A673 (cell line): ENCODE data around the gene PYROXD2. TPM values are rescaled to one million over a fixed set of nuclear protein-coding genes. Genes with fewer than 3 reads are reported as not detected.

ENCODE experiments used
- Bru-seq: library from RNA; stranded (reverse); fragments of 400-500 nt; gene quantifications from one replicate; lab custom pipeline; 2021; lab: Mats Ljungman, UMichigan
- BruChase-seq, 2 experiments: library from RNA; stranded (reverse); fragments of 400-500 nt; gene quantifications; one replicate each; lab custom pipeline; 2021; lab: Mats Ljungman, UMichigan
- BruUV-seq: library from RNA; stranded (reverse); fragments of 400-500 nt; replicated peaks from 2 replicates; lab custom pipeline; 2021; lab: Mats Ljungman, UMichigan
- CTCF ChIA-PET: fragments of 300-600 bp; sonication (Branson Sonifier 250); formaldehyde crosslinking; loops from one replicate; lab custom pipeline; 2022; ENCODE audit warnings: antibody characterized with exemption; lab: Charles Lee
- POLR2A ChIA-PET: fragments of 300-600 bp; sonication (Branson Sonifier 250); formaldehyde crosslinking; loops from one replicate; lab custom pipeline; 2022; ENCODE audit warnings: antibody characterized with exemption; ENCODE audit not compliant: low non-redundant PET; lab: Charles Lee
- DNase-seq: peaks from one replicate; pipeline ENCODE4 v3.0.0-alpha.2; 2015; ENCODE audit warnings: low spot score
- H3K27ac ChIP-seq: fragments of 200-600 bp; sonication (generic); 2 replicates; pipeline ENCODE4 v1.5.1; 2016; ENCODE audit warnings: mixed run types, low read depth, mild to moderate bottlenecking, mixed read lengths, antibody characterized with exemption, low read length; ENCODE audit not compliant: poor library complexity, severe bottlenecking
- H3K27me3 ChIP-seq: fragments of 200-600 bp; sonication (generic); replicated peaks from 2 replicates; pipeline ENCODE4 v1.6.1; 2017; ENCODE audit warnings: mixed run types, low read depth, mild to moderate bottlenecking, mixed read lengths, antibody characterized with exemption, low read length; ENCODE audit not compliant: insufficient read depth, poor library complexity
- H3K36me3 ChIP-seq: fragments of 200-600 bp; sonication (generic); 2 replicates; pipeline ENCODE4 v1.6.1; 2016; ENCODE audit warnings: mixed run types, mild to moderate bottlenecking, mixed read lengths, antibody characterized with exemption, low read length; ENCODE audit not compliant: insufficient read depth, poor library complexity, severe bottlenecking
- H3K4me1 ChIP-seq: fragments of 200-600 bp; sonication (generic); 2 replicates; pipeline ENCODE4 v1.6.1; 2017; ENCODE audit warnings: mixed run types, mild to moderate bottlenecking, mixed read lengths, antibody characterized with exemption, low read length; ENCODE audit not compliant: insufficient read depth, poor library complexity, severe bottlenecking
- H3K4me3 ChIP-seq: fragments of 200-600 bp; sonication (generic); 2 replicates; pipeline ENCODE4 v1.5.1; 2016; ENCODE audit warnings: low read depth, mixed run types, mild to moderate bottlenecking, mixed read lengths, low read length; ENCODE audit not compliant: poor library complexity, severe bottlenecking
- H3K9me3 ChIP-seq: fragments of 200-600 bp; sonication (generic); 2 replicates; pipeline ENCODE4 v1.6.1; 2016; ENCODE audit warnings: mixed run types, low read depth, mild to moderate bottlenecking, mixed read lengths, antibody characterized with exemption, low read length; ENCODE audit not compliant: poor library complexity, severe bottlenecking
- EZH2 ChIP-seq: fragments of 200-600 bp; sonication (generic); IDR thresholded peaks from 2 replicates; pipeline ENCODE4 v1.6.1; 2017; ENCODE audit warnings: borderline replicate concordance, low read depth, mild to moderate bottlenecking, mixed read lengths, antibody characterized with exemption, low read length; ENCODE audit not compliant: poor library complexity, severe bottlenecking
- intact Hi-C: fragments of 100-400 bp; cut with micrococcal nuclease; formaldehyde crosslinking; loops from one replicate; pipeline ENCODE4 v1.10.0; 2022; ENCODE audit not compliant: unreplicated experiment
- long read RNA-seq: library from polyadenylated mRNA; stranded (forward); transcript quantifications from one replicate; pipeline ENCODE4 v2.0.0, GENCODE V29; 2022
- total RNA-seq: library from RNA; stranded (reverse); gene quantifications from 2 replicates; pipeline ENCODE4 v1.2.3, GENCODE V29; 2021
- TF ChIP-seq, protein P1 (sequence below): fragments of 300-800, 200-600 bp; sonication (generic); conservative IDR thresholded peaks from 2 replicates; pipeline ENCODE4 v1.5.1; 2017; ENCODE audit warnings: low read depth, mild to moderate bottlenecking, antibody characterized with exemption, low read length, moderate library complexity, mixed read lengths

Gene PYROXD2
- total RNA-seq (4.0 and 6.8 TPM in 2 replicates), Bru-seq, nascent RNA (percentile 49 among the genes with signal in this experiment), BruChase-seq, experiment 1, labeled RNA remaining after a 2-hour chase (percentile 53 among the genes with signal in this experiment), BruChase-seq, experiment 2, labeled RNA remaining after a 6-hour chase (percentile 50 among the genes with signal in this experiment)
- long read RNA-seq, partial matches to known transcripts: 0 of 6 reads
- long read RNA-seq, other reads (novel, unspliced or antisense): 6 of 6 reads

DNA sequence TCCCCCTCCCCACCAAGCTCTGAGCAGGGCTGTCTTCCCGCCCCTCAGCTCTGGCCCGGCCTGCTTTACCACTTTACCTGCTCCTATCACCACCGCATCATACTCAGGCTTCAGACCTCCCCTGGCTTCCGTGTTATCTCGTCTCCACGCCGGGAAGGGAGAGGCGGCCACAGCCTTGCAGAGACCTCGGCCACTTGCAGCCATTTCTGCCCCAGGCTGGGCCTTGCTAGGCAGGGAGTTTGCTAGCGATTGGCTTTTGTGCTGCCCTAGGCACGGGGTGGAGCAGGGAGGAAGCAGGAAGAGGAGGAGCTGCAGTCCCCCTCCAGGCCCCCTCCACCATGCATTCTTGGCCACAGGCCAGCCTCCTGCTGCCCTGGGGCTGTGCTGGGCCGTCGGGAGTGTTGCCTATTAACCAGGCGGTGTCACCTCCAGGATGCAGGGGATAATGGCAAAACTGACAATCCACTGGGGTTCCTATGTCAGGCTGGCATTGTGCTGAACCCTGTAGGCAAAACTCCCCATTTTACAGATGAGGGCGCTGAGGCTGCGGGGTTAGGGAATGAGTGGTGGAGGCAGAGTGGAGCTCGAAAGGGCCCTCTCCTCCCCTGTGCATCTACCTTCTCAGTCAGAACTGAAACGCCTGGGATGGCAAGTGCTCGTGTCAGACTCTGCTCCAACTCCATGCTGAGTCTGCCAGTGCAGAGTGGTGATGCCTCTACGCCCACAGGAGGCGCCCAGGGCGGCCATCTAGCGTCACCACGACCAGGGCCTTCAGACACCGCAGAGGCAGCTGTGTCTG lies at the start of gene PYROXD2:
Gene PYROXD2 (minus strand): TSS at position 251 of the 799 bp plus-strand sequence. CDS start 47 bp downstream, at position 204.
- H3K27me3 ChIP-seq: no peaks in the 10 kb centered on the region
- peak; percentile 95 for DNase-seq
- intact Hi-C loops: no loop called here
- TF ChIP-seq, protein P1, sequence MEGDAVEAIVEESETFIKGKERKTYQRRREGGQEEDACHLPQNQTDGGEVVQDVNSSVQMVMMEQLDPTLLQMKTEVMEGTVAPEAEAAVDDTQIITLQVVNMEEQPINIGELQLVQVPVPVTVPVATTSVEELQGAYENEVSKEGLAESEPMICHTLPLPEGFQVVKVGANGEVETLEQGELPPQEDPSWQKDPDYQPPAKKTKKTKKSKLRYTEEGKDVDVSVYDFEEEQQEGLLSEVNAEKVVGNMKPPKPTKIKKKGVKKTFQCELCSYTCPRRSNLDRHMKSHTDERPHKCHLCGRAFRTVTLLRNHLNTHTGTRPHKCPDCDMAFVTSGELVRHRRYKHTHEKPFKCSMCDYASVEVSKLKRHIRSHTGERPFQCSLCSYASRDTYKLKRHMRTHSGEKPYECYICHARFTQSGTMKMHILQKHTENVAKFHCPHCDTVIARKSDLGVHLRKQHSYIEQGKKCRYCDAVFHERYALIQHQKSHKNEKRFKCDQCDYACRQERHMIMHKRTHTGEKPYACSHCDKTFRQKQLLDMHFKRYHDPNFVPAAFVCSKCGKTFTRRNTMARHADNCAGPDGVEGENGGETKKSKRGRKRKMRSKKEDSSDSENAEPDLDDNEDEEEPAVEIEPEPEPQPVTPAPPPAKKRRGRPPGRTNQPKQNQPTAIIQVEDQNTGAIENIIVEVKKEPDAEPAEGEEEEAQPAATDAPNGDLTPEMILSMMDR: no peak
- no peak for TF ChIP-seq EZH2
- no peaks in the 10 kb centered on the region for H3K36me3 ChIP-seq
- no peaks in the 10 kb centered on the region for H3K9me3 ChIP-seq
- peak within 1 kb of the TSS; percentile 69 for H3K27ac ChIP-seq
- no TSS peak for BruUV-seq
- peaks cover 5% of the 10 kb centered on the region for H3K4me1 ChIP-seq
- peak within 1 kb of the TSS; percentile 55 for H3K4me3 ChIP-seq
- CTCF ChIA-PET: interaction anchor here (0.6 to 1.5 kb wide), 2 partner anchors 11 to 862 kb away, joined by 3 to 7 read pairs; no protein-coding TSS in a partner anchor
- POLR2A ChIA-PET: no interaction called here

DNA sequence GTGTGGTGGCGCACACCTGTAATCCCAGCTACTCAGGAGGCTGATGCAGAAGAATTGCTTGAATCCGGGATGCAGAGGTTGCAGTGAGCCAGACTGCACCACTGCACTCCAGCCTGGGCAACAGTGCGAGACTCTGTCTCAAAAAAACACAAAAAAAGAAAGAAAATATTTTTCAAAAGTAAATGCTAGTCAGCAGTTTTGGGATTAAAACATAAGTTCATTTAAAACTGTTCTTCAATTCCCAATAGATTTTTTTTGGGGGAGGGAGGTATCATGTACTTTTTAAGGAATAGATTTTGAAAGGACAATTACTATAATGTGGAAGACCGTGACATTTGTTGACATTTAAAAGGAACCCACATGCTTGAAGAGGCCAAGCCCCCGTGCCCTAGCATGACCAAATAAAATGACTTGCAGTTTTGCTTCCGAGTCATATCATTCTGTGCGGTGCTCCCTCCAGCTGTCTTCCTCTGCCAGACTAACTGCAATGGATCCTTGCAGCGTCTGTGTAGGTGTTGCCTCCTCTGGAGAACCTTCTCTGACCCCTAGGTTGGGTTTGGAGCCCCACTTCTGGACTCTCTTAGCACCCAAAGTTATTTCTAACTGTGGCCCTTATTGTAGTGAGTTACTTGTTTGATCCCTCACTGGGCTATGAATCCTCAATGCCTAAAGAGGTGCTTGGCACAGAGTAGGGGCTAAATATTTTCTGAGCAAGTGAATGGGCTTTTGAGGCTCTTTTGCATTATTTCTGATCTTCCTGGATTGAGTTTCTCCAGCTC lies 49.2 kb upstream of the PYROXD2 start:
- POLR2A ChIA-PET: no interaction called here
- intact Hi-C loops: loop anchor here (10.0 kb wide), 2 partner anchors 281 to 901 kb away; no protein-coding TSS in a partner anchor

More for the DNA sequence above, 49.2 kb upstream of the PYROXD2 start:
- no TSS peak for BruUV-seq
- Histone ChIP-seq H3K27ac (no peak overlapping the region), H3K36me3 (no peaks in the 10 kb centered on the region), H3K27me3 (peaks cover 16% of the 10 kb centered on the region), H3K4me1 (peaks cover 5% of the 10 kb centered on the region), H3K9me3 (no peaks in the 10 kb centered on the region), H3K4me3 (no peak overlapping the region)
- no peak for DNase-seq
- CTCF ChIA-PET: no interaction called here
- TF ChIP-seq, protein P1: no peak
- TF ChIP-seq EZH2: no peak
